IPS-18a (cell line): ENCODE results near the gene MEX3A.
"Not testable (repeated sequence)": the region's sequence is repeated elsewhere in the genome, so short reads cannot be mapped to it uniquely, and the experiment has no call there.

Experiments used
- H3K27ac ChIP-seq: one replicate; pipeline ENCODE4 v1.5.1; 2013; ENCODE audit warnings: low read length
- H3K27me3 ChIP-seq: one replicate; pipeline ENCODE4 v1.6.1; 2013; ENCODE audit warnings: mild to moderate bottlenecking, low read length; ENCODE audit not compliant: control insufficient read depth, insufficient read depth
- H3K36me3 ChIP-seq: one replicate; pipeline ENCODE4 v1.6.1; 2013; ENCODE audit warnings: low read depth, low read length; ENCODE audit not compliant: control insufficient read depth
- H3K4me1 ChIP-seq: one replicate; pipeline ENCODE4 v1.6.1; 2013; ENCODE audit warnings: low read depth, low read length; ENCODE audit not compliant: control insufficient read depth
- H3K4me3 ChIP-seq: one replicate; pipeline ENCODE4 v1.5.1; 2013; ENCODE audit warnings: low read length
- H3K9ac ChIP-seq: one replicate; pipeline ENCODE4 v1.6.1; 2013; ENCODE audit warnings: mild to moderate bottlenecking, low read length, moderate library complexity
- H3K9me3 ChIP-seq: one replicate; pipeline ENCODE4 v1.6.1; 2013; ENCODE audit warnings: low read depth, low read length; ENCODE audit not compliant: control insufficient read depth

MEX3A gene

GRCh38 chr1:156045076-156045475 is 37.2 kb downstream of the MEX3A start:
- H3K36me3 ChIP-seq, result peaks cover 47% of the 10 kb centered on the region

GRCh38 chr1:156042828-156043227 is 39.4 kb downstream of the MEX3A start:
- no peak overlapping the region for H3K27ac ChIP-seq
- no peaks in the 10 kb centered on the region for H3K4me1 ChIP-seq
- H3K9ac ChIP-seq, result no peak overlapping the region
- no peaks in the 10 kb centered on the region for H3K9me3 ChIP-seq
- H3K4me3 ChIP-seq, result no peak overlapping the region
- H3K36me3 ChIP-seq, result peaks cover 27% of the 10 kb centered on the region
- no peaks in the 10 kb centered on the region for H3K27me3 ChIP-seq

More at GRCh38 chr1:156045076-156045475, 37.2 kb downstream of the MEX3A start:
- Histone ChIP-seq H3K4me1 (no peaks in the 10 kb centered on the region), H3K9me3 (no peaks in the 10 kb centered on the region), H3K27me3 (no peaks in the 10 kb centered on the region), H3K27ac (no peak overlapping the region), H3K9ac (no peak overlapping the region), H3K4me3 (no peak overlapping the region)

- not testable (repeated sequence) for H3K27ac ChIP-seq, H3K4me3 ChIP-seq, H3K27me3 ChIP-seq, H3K4me1 ChIP-seq, H3K9ac ChIP-seq, H3K36me3 ChIP-seq, H3K9me3 ChIP-seq
Measured at GRCh38 chr1:156034991-156035390, 47.3 kb downstream of the MEX3A start.

GRCh38 chr1:156033011-156033410 is 49.3 kb downstream of the MEX3A start:
- peaks cover 4% of the 10 kb centered on the region for H3K36me3 ChIP-seq
- no peak overlapping the region for H3K9ac ChIP-seq
- H3K4me1 ChIP-seq, result no peaks in the 10 kb centered on the region
- no peaks in the 10 kb centered on the region for H3K9me3 ChIP-seq
- no peak overlapping the region for H3K27ac ChIP-seq
- no peaks in the 10 kb centered on the region for H3K27me3 ChIP-seq
- no peak overlapping the region for H3K4me3 ChIP-seq

GRCh38 chr1:156026588-156026987 is 55.7 kb downstream of the MEX3A start:
- H3K27me3 ChIP-seq, result peaks cover 5% of the 10 kb centered on the region
- no peaks in the 10 kb centered on the region for H3K36me3 ChIP-seq
- no peak overlapping the region for H3K27ac ChIP-seq
- H3K9ac ChIP-seq, result no peak overlapping the region
- H3K4me3 ChIP-seq, result no peak overlapping the region
- no peaks in the 10 kb centered on the region for H3K9me3 ChIP-seq
- H3K4me1 ChIP-seq, result no peaks in the 10 kb centered on the region

- no peaks in the 10 kb centered on the region for H3K36me3 ChIP-seq
- no peaks in the 10 kb centered on the region for H3K9me3 ChIP-seq
- no peaks in the 10 kb centered on the region for H3K4me1 ChIP-seq
- H3K27me3 ChIP-seq, result peaks cover 5% of the 10 kb centered on the region
- H3K9ac ChIP-seq, result no peak overlapping the region
- no peak overlapping the region for H3K4me3 ChIP-seq
- H3K27ac ChIP-seq, result no peak overlapping the region
Measured at GRCh38 chr1:156025876-156026275, 56.4 kb downstream of the MEX3A start.

- Histone ChIP-seq H3K9ac (no peak overlapping the region), H3K4me1 (peaks cover 3% of the 10 kb centered on the region), H3K36me3 (no peaks in the 10 kb centered on the region), H3K27ac (no peak overlapping the region), H3K27me3 (peaks cover 5% of the 10 kb centered on the region), H3K4me3 (no peak overlapping the region), H3K9me3 (no peaks in the 10 kb centered on the region)
Measured at GRCh38 chr1:156024801-156025200, 57.5 kb downstream of the MEX3A start.
